OCI-LY3 (cell line): ENCODE data around the gene UGT1A1.

ENCODE experiments used
- H2AFZ ChIP-seq: fragments of 200-600, 300-600 bp; shearing (Covaris generic); 2 replicates; pipeline ENCODE4 v1.6.0; 2014; ENCODE audit warnings: antibody characterized with exemption, low read depth, low read length
- H3K27ac ChIP-seq: fragments of 200-600, 300-600 bp; sonication (generic); 2 replicates; pipeline ENCODE4 v1.5.1; 2014; ENCODE audit warnings: mild to moderate bottlenecking, low read length, moderate library complexity, mixed read lengths
- H3K27me3 ChIP-seq: fragments of 200-600, 300-600 bp; sonication (generic); 2 replicates; pipeline ENCODE4 v1.6.1; 2014; ENCODE audit warnings: low read depth, low read length, mixed read lengths
- H3K36me3 ChIP-seq: fragments of 200-600, 300-600 bp; sonication (generic); replicated peaks from 2 replicates; pipeline ENCODE3; 2014; ENCODE audit warnings: low read depth, low read length, mixed read lengths
- H3K4me1 ChIP-seq: fragments of 300-600, 200-600 bp; sonication (generic); 2 replicates; pipeline ENCODE4 v1.6.1; 2014; ENCODE audit warnings: low read length, mixed read lengths
- H3K4me2 ChIP-seq: fragments of 200-600, 300-600 bp; sonication (generic); 2 replicates; pipeline ENCODE4 v1.6.1; 2014; ENCODE audit warnings: low read length, mixed read lengths
- H3K4me3 ChIP-seq: fragments of 300-600, 200-600 bp; sonication (generic); 2 replicates; pipeline ENCODE4 v1.5.1; 2014; ENCODE audit warnings: antibody characterized with exemption, mild to moderate bottlenecking, low read length, moderate library complexity
- H3K79me2 ChIP-seq: fragments of 300-600, 200-600 bp; shearing (Covaris generic); 2 replicates; pipeline ENCODE4 v1.6.1; 2014; ENCODE audit warnings: mild to moderate bottlenecking, low read length, mixed read lengths
- H3K9ac ChIP-seq: fragments of 300-600, 200-600 bp; shearing (Covaris generic); 2 replicates; pipeline ENCODE4 v1.6.0; 2014; ENCODE audit warnings: mild to moderate bottlenecking, low read length, moderate library complexity
- H3K9me3 ChIP-seq: fragments of 200-600, 300-600 bp; shearing (Covaris generic); 2 replicates; pipeline ENCODE4 v1.6.1; 2014; ENCODE audit warnings: low read length, mixed read lengths; ENCODE audit not compliant: insufficient read depth
- H4K20me1 ChIP-seq: fragments of 200-600, 300-600 bp; sonication (generic); 2 replicates; pipeline ENCODE4 v1.6.1; 2016; ENCODE audit warnings: low read length, mixed read lengths; ENCODE audit not compliant: insufficient read depth
- EZH2phosphoT487 ChIP-seq: fragments of 200-600 bp; shearing (Covaris generic); IDR thresholded peaks from 2 replicates; pipeline ENCODE4 v1.6.1; 2018; ENCODE audit warnings: antibody characterized with exemption, mixed run types, low read depth
- TF ChIP-seq, protein P1 (sequence below): fragments of 200-600, 300-600 bp; sonication (generic); IDR thresholded peaks from 2 replicates; pipeline ENCODE4 v1.5.1; 2014; ENCODE audit warnings: antibody characterized with exemption, low read length, low read depth

Gene UGT1A1

GRCh38 chr2:233756429-233757081, 3.5 kb upstream of the UGT1A1 start:
- Histone ChIP-seq H3K27ac (no peak overlapping the region), H3K9me3 (no peaks in the 10 kb centered on the region), H3K4me3 (no peak overlapping the region), H3K79me2 (no peaks in the 10 kb centered on the region), H3K9ac (no peak overlapping the region), H3K4me2 (no peak overlapping the region), H3K27me3 (no peaks in the 10 kb centered on the region), H3K36me3 (no peaks in the 10 kb centered on the region), H3K4me1 (no peaks in the 10 kb centered on the region), H2AFZ (no peak overlapping the region), H4K20me1 (no peaks in the 10 kb centered on the region)
- TF ChIP-seq, protein P1, sequence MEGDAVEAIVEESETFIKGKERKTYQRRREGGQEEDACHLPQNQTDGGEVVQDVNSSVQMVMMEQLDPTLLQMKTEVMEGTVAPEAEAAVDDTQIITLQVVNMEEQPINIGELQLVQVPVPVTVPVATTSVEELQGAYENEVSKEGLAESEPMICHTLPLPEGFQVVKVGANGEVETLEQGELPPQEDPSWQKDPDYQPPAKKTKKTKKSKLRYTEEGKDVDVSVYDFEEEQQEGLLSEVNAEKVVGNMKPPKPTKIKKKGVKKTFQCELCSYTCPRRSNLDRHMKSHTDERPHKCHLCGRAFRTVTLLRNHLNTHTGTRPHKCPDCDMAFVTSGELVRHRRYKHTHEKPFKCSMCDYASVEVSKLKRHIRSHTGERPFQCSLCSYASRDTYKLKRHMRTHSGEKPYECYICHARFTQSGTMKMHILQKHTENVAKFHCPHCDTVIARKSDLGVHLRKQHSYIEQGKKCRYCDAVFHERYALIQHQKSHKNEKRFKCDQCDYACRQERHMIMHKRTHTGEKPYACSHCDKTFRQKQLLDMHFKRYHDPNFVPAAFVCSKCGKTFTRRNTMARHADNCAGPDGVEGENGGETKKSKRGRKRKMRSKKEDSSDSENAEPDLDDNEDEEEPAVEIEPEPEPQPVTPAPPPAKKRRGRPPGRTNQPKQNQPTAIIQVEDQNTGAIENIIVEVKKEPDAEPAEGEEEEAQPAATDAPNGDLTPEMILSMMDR = no peak
- no peak for TF ChIP-seq EZH2phosphoT487

- H3K79me2 ChIP-seq = no peaks in the 10 kb centered on the region
These were observed 1.9 kb upstream of the UGT1A1 start for GRCh38 chr2:233758141-233758540.

DNA sequence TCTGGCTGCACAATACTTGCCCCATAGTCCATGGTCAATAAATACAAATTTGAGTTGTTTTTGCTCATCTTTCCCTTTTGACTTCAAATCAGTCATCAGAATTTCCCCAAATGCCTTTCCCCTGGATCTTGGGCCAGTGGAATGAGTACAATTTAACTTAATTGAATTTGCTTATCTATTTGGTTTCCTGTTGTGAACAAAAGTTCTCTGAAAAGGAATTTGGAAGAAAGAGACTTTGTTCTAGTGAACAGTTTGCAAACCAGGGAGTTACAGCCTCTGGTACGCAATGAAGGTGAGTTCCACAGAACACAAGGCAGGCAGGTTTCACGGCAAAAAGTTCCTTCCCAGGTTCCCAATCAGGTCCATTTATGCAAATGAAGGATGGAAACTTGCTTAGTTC, 1.2 kb upstream of the UGT1A1 start:
- Histone ChIP-seq H3K9ac (no peak overlapping the region), H3K27me3 (peaks cover 4% of the 10 kb centered on the region; the same call in 1 of the 2 replicates), H3K4me3 (no peak overlapping the region), H3K79me2 (no peaks in the 10 kb centered on the region), H3K27ac (no peak overlapping the region), H3K4me2 (no peak overlapping the region), H2AFZ (no peak overlapping the region), H3K9me3 (no peaks in the 10 kb centered on the region), H3K4me1 (no peaks in the 10 kb centered on the region), H3K36me3 (no peaks in the 10 kb centered on the region), H4K20me1 (no peaks in the 10 kb centered on the region)
- TF ChIP-seq EZH2phosphoT487 = no peak
- TF ChIP-seq, protein P1 = no peak

More at GRCh38 chr2:233758141-233758540, 1.9 kb upstream of the UGT1A1 start:
- no peak overlapping the region for H3K9ac ChIP-seq
- no peak overlapping the region for H2AFZ ChIP-seq
- H3K27ac ChIP-seq = no peak overlapping the region
- H3K4me3 ChIP-seq = no peak overlapping the region
- no peaks in the 10 kb centered on the region for H3K9me3 ChIP-seq
- TF ChIP-seq, protein P1 = no peak
- no peak for TF ChIP-seq EZH2phosphoT487
- H3K27me3 ChIP-seq = no peaks in the 10 kb centered on the region
- no peak overlapping the region for H3K4me2 ChIP-seq
- H3K4me1 ChIP-seq = no peaks in the 10 kb centered on the region
- no peaks in the 10 kb centered on the region for H3K36me3 ChIP-seq
- no peaks in the 10 kb centered on the region for H4K20me1 ChIP-seq

- Histone ChIP-seq H3K9ac (no peak overlapping the region), H3K79me2 (no peaks in the 10 kb centered on the region), H3K36me3 (no peaks in the 10 kb centered on the region), H3K4me2 (no peak overlapping the region), H3K27me3 (peaks cover 11% of the 10 kb centered on the region; the same call in 1 of the 2 replicates), H3K4me1 (no peaks in the 10 kb centered on the region), H3K4me3 (no peak overlapping the region), H4K20me1 (no peaks in the 10 kb centered on the region), H2AFZ (no peak overlapping the region), H3K9me3 (no peaks in the 10 kb centered on the region), H3K27ac (no peak overlapping the region)
- TF ChIP-seq, protein P1 = no peak
- TF ChIP-seq EZH2phosphoT487 = no peak
These were observed 1.1 kb downstream of the UGT1A1 start for GRCh38 chr2:233761040-233761769.
